Stimulated activated CD4-positive, alpha-beta T cell treated with anti-CD3 and anti-CD28 coated beads, Interleukin-2, amount 100 ng/mL, for 48 hours (primary cell): ENCODE data around the gene CPOX.
"Not testable (repeated sequence)": the region's sequence is repeated elsewhere in the genome, so short reads cannot be mapped to it uniquely, and the experiment has no call there.

Source experiments
- DNase-seq, 2 donors: peaks; one replicate each; pipeline ENCODE4 v3.0.0-alpha.2; 2020

Gene CPOX

DNA sequence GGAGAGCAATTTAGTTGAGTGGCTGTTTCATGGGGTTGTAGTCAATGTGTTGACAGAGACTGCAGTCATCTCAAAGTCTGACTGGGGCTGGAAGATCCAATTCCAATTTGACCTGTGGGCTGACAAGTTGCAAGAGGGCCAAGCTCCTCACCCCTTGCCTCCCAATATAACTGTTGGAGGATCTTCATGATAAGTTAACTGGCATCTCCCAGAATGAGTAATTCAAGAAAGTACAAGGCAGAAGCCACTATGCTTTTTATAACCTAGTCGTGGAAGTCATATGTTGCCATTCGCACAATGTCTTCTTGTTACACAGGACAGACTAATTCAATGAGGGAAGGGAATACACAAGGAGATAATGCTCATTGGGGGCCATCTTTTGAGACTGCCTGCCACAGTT is 32.5 kb downstream of the CPOX start:
- no peak for DNase-seq

GRCh38 chr3:98559769-98560168 is 33.6 kb downstream of the CPOX start:
- not testable (repeated sequence) for DNase-seq

DNA sequence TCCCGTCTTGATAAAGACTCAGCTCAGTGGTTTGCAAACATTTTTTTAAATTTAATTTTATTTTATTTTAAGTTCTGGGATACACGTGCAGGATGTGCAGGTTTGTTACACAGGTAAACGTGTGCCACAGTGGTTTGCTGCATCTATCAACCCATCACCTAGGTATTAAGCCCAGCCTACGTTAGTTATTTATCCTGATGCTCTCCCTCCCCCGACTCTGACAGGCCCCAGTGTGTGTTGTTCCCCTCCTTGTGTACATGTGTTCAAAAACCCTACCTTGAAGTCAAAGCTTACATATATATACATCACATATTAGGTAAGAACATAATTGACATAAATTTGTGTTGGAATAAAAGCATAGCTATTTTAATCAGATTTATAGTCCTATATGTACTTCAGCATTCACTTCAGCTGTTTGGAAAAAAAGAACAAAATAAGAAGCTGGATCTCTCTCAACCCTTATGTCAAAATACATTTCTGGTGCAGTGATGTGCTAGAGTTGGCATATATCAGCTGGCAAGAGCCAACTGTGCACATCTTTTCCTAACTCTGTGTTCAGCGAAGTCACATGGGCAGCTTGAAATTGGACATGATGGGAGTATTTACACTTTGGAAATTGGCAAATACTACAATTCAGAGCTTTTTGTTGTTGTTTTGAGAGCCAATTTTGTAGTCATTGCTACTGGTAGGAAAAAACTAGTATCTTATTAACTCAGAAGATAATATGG is 35.1 kb downstream of the CPOX start:
- DNase-seq: no peak

- DNase-seq: peak in 1 of 2 donors; percentile 27
These were observed 35.9 kb downstream of the CPOX start for GRCh38 chr3:98557324-98558010.

- peak; percentile 51 to 53 for DNase-seq
These were observed 37.0 kb downstream of the CPOX start for GRCh38 chr3:98556164-98557130.

DNA sequence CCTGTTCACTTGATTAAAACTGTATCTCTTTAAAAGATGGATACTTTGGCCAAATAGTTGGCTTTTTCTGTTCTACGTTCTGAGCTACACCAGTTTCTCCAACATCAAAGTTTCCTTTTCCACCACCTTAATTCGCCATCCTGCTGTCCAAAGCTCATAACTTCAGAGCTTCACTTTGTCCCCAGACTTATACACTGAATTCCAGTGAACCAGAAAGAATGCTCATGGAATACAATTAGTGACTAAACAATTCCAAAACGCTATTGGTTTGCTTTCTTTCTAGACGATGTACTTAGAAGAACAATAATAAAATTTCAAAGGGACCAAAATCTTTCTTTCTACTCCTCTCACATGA is 38.4 kb downstream of the CPOX start:
- no peak for DNase-seq

GRCh38 chr3:98554580-98554979 is 38.8 kb downstream of the CPOX start:
- no peak for DNase-seq

DNA sequence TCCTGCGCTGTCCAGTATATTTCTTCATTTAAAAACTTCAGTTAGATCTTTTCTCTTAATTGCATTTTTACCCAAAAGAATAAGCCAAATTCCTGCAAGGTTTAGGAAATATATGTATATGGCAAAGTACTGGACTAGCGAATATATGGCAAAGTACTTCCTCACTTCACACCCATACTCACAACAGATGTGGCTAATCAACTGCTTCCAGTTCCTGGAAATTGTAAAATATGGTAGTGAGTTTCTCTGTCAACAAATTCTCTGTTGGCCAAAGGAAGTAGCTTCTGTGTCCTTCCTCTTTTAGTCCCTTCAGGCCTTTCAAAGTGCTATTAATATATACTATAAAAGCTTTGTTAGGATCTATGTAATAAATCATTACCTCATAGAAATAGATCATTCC is 39.7 kb downstream of the CPOX start:
- no peak for DNase-seq

GRCh38 chr3:98553021-98553563 is 40.3 kb downstream of the CPOX start:
- no peak for DNase-seq

GRCh38 chr3:98552232-98553020 is 41.0 kb downstream of the CPOX start:
- DNase-seq: no peak

DNA sequence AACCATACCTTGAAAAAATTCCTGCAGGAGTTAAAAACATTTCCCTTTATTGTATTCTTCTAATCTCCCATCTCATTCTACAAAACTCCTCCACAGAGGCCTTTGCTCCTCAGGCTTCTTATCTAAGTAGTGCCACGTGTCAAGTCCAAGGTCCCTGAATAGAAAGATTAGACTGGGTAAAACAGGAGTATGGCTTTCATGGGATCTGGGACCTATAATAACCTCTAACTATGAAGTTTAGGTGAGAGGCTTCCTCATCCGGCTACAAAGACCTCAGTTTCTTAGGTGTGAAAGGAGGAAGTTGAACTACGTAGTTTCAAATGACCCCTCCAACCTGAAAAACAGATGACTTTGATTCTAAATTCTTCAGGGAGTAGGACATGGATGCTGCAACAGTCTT is 41.7 kb downstream of the CPOX start:
- DNase-seq: no peak

DNA sequence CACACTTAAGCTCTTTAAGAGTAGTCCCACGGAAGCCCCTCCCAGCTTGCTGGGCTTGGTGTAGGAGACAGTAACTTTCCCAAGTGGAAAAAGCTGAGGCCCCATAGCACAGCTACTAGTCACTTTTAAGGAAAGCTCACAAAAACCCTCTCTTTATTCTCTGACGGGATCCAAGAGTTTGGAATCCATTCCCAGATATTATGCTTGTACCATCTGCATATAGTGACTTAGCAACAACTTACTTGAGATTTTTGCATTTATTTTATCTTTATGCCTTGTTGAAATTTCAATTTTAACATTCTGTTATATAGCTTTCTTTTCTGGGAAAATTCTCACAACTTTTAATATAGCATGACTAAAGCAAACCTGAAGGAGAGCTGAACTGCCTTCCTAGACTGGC is 42.2 kb downstream of the CPOX start:
- DNase-seq: no peak

- DNase-seq: no peak
These were observed 42.6 kb downstream of the CPOX start for GRCh38 chr3:98550833-98551232.

DNA sequence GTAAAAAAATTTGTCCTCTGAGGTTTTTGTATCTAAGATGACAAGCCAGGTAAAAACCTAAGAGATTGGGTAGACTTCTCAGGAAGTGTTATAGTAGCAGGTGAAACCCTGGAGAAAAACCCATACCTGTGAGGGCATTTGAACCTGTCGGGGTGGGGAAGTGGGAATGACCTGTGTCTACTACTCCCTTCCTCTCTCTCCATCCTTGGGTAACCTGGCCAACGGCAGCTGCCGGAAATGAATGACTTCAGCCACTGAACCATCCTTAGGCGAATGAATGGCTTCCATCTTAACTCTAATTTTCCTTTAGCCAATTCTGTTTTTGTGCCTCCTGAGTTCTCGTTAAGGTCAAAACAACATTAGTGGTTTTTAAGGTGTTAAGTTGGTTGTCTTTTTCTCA is 44.9 kb downstream of the CPOX start:
- no peak for DNase-seq

DNA sequence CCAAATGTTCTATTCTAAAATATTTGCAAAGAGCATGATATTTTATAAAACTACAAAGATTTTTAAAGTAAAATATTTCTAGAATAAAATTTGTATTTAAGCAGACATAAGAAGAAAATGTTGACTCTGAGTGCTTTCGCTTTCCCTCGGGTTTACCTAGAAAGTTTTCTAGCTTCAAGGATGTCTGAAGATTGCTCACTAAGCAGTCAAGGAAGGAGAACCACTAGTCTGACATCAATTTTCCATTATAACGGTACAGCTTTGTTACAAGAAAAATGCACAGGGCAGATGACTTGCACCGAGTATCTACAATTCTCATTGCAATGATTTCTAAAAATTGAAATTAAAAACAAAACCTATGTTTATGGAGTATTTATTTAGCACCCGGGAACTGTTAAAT is 47.5 kb downstream of the CPOX start:
- no peak for DNase-seq

GRCh38 chr3:98542623-98543022 is 50.8 kb downstream of the CPOX start:
- no peak for DNase-seq

DNA sequence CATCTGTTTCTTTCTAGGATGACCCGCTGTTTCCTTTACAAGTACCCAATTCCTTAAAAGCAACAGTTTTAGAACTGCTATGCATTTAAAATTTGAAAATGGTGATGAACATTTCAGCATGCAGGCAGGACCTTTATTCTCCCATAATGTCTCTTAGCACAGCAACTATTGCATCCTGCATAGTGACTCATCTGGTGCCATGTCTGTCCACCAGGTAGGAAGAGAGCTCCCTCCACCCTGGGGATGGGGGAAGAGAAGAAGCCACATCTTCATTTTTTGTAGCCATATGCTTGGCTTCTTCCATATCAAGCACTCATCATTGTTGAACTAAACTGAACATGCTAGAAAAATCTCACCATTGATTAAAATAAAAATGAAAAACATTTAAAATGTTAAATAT is 51.7 kb downstream of the CPOX start:
- no peak for DNase-seq

GRCh38 chr3:98540346-98540745 is 53.1 kb downstream of the CPOX start:
- DNase-seq: no peak

GRCh38 chr3:98536456-98537017 is 56.9 kb downstream of the CPOX start:
- DNase-seq: no peak

DNA sequence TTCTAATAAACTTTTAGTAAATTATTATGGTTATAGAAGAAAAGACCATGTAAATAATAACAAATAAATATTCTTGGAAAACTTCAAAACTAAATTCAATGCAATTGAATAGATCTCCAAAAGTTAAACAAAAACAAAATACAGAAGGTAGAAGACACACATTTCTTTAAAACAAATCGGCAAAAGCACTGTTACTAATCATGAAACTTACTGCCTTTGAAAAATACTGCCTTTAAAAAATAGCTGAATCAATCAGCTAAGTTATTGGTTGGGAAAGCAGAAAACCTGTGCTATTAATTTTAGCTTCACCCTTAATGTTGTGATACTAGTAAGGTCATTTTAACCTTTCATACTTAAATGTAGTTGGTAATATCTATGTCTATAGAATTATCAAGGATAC is 58.7 kb downstream of the CPOX start:
- no peak for DNase-seq

DNA sequence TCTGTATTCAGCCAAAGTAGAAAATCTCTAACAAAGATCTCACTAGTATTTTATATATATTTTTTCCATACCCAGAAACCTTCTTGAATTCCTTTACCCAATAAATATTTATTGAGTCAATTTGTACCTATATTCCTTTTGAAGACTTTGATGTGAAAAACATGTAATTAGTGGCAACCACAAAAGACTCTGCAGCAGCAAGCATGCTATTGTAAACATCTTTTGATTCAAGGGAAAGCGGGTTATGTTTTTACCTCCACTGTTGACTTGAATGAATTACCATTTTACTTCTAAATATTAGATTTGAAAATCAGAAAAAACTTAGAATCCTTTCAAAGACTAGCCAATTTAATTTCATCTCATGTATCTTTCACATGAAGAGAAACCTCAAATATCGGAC is 59.2 kb downstream of the CPOX start:
- no peak for DNase-seq
